NCI-H1417 treated with DMSO at 0.1 percent for 48 hours (cell line): ENCODE data around the gene LASP1NB.
"Not testable (repeated sequence)": the region's sequence is repeated elsewhere in the genome, so short reads cannot be mapped to it uniquely, and the experiment has no call there.

ENCODE experiments used
- DNase-seq: peaks from one replicate; lab custom pipeline; 2025; lab: John Stamatoyannopoulos, UW

The LASP1NB gene

GRCh38 chr17:38897176-38897575, 28.2 kb upstream of the LASP1NB start:
- no peak for DNase-seq

GRCh38 chr17:38897671-38898290, 27.6 kb upstream of the LASP1NB start:
- no peak for DNase-seq

- no peak for DNase-seq
These were observed 27.1 kb upstream of the LASP1NB start for GRCh38 chr17:38898291-38898679.

- DNase-seq = no peak
These were observed 26.5 kb upstream of the LASP1NB start for GRCh38 chr17:38898812-38899348.

- DNase-seq = no peak
These were observed 26.0 kb upstream of the LASP1NB start for GRCh38 chr17:38899421-38899820.

- DNase-seq = no peak
These were observed 24.3 kb upstream of the LASP1NB start for GRCh38 chr17:38900978-38901656.

GRCh38 chr17:38903404-38903803, 22.0 kb upstream of the LASP1NB start:
- DNase-seq = no peak

- no peak for DNase-seq
These were observed 20.5 kb upstream of the LASP1NB start for GRCh38 chr17:38904892-38905291.

GRCh38 chr17:38905375-38905774, 20.0 kb upstream of the LASP1NB start:
- DNase-seq = no peak

GRCh38 chr17:38906460-38907228, 18.8 kb upstream of the LASP1NB start:
- no peak for DNase-seq

- no peak for DNase-seq
These were observed 17.3 kb upstream of the LASP1NB start for GRCh38 chr17:38907930-38908675.

- no peak for DNase-seq
These were observed 16.7 kb upstream of the LASP1NB start for GRCh38 chr17:38908676-38909181.

- no peak for DNase-seq
These were observed 15.1 kb upstream of the LASP1NB start for GRCh38 chr17:38910325-38910724.

- no peak for DNase-seq
These were observed 14.2 kb upstream of the LASP1NB start for GRCh38 chr17:38911081-38911730.

- not testable (repeated sequence) for DNase-seq
These were observed 13.7 kb upstream of the LASP1NB start for GRCh38 chr17:38911731-38912081.

GRCh38 chr17:38912221-38912813, 13.1 kb upstream of the LASP1NB start:
- DNase-seq = no peak

GRCh38 chr17:38914741-38915638, 10.4 kb upstream of the LASP1NB start:
- no peak for DNase-seq

- DNase-seq = no peak
These were observed 9.8 kb upstream of the LASP1NB start for GRCh38 chr17:38915639-38915995.

- DNase-seq = no peak
These were observed 8.6 kb upstream of the LASP1NB start for GRCh38 chr17:38916771-38917170.

- DNase-seq = no peak
These were observed 8.2 kb upstream of the LASP1NB start for GRCh38 chr17:38917259-38917658.
